NCI-H187 treated with DMSO at 0.1 percent for 48 hours (cell line): ENCODE data around the gene ASPSCR1.
A peak's percentile ranks its signal among the peaks of the same experiment; 100 is the strongest.
"Not testable (repeated sequence)": the region's sequence is repeated elsewhere in the genome, so short reads cannot be mapped to it uniquely, and the experiment has no call there.

Experiments used
- DNase-seq: peaks from one replicate; lab custom pipeline; 2025; lab: John Stamatoyannopoulos, UW

The ASPSCR1 gene

DNA sequence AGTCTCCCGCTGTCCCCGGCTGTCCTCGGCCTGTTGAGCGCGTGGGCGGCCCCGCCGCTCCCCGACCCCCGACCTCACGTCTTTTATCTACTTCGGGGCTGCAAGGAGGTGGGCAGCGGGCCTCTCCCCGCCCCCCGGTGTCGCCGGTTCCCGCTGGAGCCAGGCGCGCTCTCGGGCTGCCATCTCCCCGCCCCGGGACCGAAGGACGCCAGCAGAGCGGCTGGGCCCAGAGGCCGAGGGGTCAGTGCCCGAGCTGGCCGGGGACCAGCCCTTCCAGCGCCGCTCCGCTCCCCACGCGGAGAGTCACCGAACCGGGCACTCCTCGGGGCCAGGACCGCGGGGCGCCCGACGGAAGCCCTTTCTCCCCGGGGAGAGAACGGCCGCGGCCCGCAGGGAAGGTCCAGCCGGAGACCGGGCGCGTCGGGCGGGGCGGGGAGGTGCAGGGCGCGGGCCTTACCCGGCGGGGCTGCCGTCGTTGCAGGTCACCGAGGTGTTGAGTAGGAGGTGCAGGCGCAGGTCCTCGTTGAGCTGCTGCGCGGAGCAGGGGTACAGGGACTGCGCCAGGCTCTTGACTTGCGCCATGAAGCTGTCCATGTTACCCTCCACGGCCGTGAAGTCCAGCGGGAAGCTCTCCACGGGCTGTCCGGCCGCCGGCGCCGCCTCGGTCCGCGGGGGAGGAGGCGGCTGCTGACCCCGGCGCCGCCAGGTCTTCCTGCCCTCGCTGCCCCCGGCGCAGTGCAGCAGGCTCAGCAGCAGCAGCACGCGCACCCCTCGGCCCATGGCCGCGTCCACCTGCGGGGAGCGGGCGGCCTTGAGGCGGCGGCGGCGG, 17.1 kb upstream of the ASPSCR1 start:
- no peak for DNase-seq

DNA sequence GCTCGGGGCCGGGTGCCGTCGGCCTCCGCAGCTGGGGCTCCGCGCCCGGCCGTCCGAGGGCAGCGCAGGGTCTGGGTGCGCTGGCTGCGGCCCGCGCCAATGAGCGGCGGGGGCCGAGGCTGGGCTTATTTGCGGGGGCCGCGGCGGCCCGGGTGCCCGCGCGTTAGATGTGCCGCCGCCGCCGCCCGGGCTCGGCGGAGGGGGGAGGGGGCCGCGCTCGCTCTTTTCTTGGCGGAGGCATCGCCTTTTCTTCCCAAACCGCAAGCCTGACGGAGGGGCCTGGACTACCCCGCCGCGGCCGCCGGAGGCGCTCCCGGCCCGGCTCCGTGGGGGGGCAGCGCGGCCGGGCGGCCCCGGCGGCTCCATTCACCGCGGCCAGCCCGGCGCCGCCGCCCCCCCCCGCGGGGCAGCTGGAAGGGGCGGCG, 16.3 kb upstream of the ASPSCR1 start, which contains the start of gene NOTUM:
TSS of gene NOTUM (minus strand) at position 101 of the 425 bp plus-strand sequence. CDS start 278 bp downstream, outside the sequence.
- DNase-seq, result no peak

GRCh38 chr17:81961521-81962498, 15.6 kb upstream of the ASPSCR1 start:
- DNase-seq, result no peak

DNA sequence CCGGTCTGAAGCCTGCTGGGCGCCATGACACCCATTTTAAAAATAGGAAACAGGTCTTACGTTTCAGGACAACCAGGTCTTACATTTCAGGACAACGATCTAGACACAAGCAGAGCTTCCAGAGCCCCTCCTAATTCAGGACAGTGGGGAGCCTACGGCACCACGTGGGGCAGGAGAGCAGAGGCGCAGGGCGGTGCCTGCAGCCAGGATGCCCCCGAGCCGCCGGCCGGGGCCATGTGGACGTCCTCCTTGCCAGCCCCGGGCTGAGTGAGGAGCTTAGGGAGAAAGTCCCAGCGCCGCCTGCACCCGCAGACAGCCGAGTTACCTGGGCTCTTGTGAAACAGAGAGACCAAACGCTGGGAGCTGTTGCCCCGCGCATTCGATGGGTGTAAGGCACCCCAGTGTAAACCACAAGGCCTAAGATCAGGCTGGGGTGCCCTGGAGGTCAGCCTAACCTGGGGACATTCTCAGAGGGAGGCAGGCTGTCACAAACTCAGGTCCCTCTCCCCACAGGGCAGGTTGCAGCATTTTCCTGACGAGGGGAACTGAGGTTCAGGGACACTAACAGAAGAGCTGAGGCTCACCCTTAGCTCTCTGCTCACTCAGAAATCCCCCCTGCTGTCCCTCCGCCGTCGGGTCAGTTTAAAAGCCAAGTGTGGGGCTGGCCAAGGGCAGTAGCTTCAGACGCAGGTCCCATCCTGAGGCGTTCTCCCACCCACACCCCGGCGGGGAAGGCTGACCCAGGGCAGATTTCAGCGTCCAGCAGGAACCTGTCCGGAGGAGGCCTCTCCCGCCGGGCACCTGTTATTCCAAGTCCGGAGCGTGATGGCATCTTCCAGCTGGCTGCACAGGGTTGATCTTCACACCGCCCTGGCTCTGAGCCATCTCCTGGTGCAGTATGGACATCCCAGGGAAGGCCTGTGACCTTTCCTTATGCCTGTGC, 14.7 kb upstream of the ASPSCR1 start:
- no peak for DNase-seq

- DNase-seq, result no peak
These were observed 13.2 kb upstream of the ASPSCR1 start for GRCh38 chr17:81964081-81964849.

DNA sequence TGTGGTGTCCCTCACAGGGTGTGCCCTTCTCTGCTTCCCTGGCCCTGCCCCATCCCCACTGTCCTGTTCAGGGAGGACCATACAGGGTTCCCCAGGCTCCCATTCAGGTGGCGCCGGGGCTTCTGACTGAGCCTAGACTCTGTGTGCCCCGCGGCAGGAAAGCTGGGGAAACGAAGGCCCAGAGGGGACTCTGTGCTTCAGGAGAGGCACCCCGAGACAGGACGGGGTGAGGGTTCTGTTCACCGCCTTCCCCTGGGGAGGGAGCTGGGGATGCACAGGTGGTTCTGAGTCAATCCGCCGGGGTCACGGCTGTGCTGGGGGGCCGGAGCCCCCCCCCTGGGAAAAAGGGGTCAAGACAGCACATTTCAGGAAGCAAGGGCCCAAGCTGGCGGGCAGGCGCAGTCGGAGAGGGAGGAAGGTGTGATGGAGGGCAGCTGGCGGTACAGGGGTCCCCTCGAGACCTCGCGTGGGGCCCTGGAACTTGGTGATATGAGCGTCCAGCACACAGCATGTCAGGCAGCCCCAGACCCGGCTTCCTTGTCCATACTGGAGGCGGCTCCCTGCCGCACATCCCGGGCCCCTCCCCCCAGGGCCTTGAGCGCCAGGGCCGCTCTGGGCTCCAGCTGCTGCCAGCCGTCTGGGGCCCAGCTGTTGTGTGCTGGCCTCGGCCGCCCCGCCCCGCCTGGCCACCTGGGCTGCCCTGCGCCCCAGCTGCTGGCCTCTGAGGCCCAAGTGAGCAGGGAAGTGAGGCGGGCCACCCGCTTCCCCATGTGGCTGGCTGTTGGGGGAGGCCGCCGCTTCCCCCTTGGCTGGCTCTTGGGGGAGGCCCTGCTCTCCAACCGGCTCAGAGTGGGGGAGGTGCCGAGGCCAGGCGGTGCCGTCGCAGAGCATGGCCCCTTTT, 10.8 kb upstream of the ASPSCR1 start:
- DNase-seq, result no peak

- no peak for DNase-seq
These were observed 10.2 kb upstream of the ASPSCR1 start for GRCh38 chr17:81967244-81967532.

DNA sequence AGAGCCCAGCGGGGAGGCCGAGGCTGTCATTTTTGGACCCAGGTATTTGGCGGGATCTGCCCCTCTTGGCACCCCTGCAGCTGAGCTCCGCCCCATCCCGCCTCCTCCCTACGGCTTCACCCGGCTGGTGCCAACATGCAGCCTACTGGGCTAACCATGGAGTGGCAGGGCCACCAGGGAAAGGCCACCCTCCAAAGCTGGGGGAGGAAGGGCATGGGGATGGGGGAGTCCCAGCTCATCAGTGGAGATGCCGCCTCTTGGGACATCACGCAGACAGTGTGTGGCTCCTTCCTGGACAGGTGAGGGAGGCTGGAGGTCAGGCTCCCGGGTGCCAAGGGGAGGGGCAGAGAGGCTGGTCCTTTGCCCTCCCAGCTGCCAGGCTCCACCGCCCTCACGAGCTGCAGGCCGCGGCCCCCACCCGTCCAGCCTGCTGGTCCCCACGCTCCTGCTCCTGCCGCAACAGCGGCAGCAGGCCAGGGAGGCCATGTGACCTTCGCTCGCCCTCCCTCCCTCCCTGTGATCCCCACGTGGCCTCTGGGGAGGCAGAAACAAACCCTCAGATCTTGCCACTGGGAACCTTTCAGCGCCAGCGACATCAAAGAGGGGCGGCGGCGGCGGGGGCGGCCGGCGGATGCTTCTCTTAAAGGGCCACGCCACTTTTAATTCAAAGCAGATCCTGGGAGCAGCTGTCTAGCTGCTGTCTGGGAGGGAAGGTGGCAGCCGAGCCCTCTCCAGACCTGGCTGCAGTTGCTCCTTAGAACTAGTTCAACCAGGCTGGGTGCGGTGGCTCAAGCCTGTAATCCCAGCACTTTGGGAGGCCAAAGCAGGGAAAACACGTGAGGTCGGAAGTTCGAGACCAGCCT, 9.7 kb upstream of the ASPSCR1 start:
- no peak for DNase-seq

GRCh38 chr17:81968396-81968745, 9.1 kb upstream of the ASPSCR1 start:
- DNase-seq, result no peak

DNA sequence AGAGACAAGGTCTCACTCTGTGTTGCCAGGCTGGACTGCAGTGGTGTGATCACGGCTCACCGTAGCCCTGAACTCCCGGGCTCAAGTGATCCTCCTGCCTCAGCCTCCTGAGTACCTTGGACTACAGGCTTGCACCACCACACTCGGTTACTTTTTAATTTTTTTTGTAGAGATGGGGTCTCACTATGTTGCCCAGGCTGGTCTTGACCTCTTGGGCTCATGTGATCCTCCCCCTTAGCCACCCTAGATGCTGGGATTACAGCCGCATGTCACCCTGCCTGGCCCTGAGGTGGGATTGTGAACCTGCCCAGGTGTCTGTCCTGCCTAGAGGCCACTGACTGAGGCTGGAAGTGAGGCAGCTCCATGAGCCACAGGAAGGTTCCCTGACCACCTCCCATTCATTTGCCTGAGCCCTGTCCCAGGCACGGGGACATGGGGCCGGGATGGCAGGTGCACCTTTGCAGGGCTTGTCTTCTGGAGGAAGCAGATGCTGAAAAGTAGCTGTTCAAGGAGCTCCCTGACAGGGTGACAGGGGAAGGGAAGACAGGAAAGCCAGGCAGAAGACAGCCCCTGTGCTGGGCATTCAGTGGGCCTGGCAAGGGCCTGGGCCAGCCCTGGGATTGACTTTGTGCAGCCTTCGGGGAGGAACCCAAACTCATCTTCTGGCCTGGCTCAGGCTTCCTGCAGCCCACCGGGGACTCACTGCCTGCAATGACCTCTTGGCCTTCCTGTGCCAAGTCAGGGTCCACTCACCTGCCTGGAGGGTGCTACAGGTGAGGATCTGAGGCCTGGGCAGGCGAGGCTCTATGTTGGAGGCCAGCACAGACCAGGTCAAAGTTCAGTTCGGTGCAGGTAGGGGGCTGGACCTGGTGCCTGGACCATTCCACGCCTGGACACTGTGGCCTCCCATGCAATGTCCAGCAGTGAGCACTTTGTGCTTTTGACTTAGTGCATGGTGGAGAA, 8.3 kb upstream of the ASPSCR1 start:
- no peak for DNase-seq

- no peak for DNase-seq
These were observed 4.0 kb upstream of the ASPSCR1 start for GRCh38 chr17:81973432-81973831.

DNA sequence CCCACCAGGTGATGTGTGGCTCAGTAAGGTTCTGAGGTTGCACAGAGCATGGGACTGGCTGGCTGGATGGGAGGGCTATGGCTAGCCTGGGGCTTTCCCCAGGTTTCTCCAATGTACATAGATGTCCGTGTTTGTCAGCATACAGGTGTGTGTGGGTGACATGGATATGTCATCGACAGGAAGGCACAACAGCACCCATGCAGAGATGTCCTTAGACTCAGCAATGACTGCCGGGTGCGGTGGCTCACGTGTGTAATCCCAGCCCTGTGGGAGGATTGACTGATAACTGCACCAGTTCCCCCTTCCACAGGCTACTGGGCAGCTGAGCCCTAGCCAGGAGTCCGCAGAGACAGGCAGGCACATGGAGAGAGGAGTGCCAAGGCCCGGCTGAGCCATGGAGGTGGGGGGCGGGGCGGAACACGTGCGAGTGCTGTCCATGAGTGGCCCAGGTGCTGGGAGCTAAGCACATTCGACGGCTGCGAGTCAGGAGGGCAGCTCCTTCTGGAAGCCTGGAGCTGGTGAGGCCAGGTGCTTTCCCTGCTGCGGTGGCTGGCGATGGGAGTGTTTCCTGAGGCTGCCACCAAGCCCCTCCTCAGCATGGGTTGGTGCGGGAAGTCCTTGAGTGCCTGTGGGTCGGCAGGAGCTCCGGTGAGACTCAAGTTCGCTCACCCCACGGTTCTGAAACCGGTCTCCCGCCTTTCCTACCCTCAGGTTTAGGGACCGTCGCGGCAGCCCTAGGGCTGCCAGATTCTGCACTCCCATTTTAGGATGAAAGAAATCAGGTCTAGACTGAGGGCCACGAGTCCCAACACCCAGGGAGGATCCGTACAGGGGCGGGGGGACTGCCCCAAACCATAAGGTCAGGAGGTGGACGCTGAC, 858 bp upstream of the ASPSCR1 start:
- DNase-seq, result peak; percentile 29

DNA sequence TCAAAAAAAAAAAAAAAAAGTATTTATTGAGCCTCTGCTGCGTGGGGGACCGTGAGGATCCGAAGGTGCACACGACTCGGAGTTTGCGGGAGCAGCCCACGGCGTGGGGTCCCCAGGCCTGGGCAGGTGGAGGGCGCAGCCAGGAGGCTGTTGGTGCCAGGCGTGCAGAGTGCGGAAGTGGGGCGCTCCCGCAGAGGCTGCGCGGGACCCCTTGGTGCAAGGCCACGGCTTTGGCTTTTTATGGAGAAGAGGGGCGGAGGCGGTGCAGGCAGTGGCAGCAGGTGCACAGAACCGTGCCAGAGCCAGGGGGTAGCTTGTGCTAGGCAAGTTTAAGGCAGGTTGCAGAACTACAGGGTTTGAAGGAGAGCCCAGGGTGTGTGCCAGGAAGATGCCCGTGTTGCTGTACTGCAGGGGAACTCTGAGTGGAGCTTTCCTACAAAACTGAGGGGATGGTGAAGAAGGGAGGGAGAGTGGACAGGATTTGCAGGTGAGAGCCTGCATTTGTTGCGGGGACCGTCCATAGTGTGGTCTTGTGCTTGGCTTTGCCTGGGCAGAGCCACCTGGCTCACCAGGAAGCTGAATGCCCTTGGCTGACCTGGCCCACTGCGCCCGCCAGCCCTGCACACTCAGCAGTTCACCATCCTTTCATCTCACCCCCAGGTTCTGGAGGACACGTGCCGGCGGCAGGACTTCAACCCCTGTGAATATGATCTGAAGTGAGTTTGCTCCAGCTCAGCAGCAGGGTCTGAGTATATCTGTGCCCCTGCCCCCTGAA, 1.3 kb downstream of the ASPSCR1 start:
- DNase-seq, result no peak

- DNase-seq, result no peak
These were observed 2.7 kb downstream of the ASPSCR1 start for GRCh38 chr17:81980122-81980521.

GRCh38 chr17:81980707-81981343, 3.4 kb downstream of the ASPSCR1 start:
- no peak for DNase-seq

DNA sequence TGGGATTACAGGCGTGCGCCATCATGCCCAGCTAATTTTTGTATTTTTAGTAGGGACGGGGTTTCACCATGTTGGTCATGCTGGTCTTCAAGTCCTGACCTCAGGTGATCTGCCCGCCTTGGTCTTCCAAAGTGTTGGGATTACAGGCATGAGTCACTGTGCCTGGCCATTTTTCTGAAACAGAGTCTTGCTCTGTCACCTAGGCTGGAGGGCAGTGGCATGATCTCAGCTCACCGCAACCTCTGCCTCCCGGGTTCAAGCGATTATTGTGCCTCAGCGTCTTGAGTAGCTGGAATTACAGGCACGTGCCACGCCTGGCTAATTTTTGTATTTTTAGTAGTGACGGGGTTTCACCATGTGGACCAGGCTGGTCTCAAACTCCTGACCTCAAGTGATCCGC, 4.1 kb downstream of the ASPSCR1 start:
- not testable (repeated sequence) for DNase-seq
